MM.1S (cell line): Measurements from ENCODE around the gene HDAC10.

Experiments
- DNase-seq: peaks from one replicate; pipeline ENCODE4 v3.0.0-alpha.2; 2015
- H2AFZ ChIP-seq: fragments of 300-600 bp; sonication (generic); 2 replicates; pipeline ENCODE4 v1.6.0; 2016; ENCODE audit warnings: antibody characterized with exemption, low read length
- H3F3A ChIP-seq: fragments of 300-600 bp; sonication (generic); 2 replicates; pipeline ENCODE4 v1.6.1; 2016; ENCODE audit warnings: mild to moderate bottlenecking, antibody characterized with exemption, low read length, moderate library complexity, mixed read lengths; ENCODE audit not compliant: insufficient read depth
- H3K27ac ChIP-seq: fragments of 300-600 bp; sonication (generic); 2 replicates; pipeline ENCODE4 v1.5.1; 2016; ENCODE audit warnings: mild to moderate bottlenecking, low read length
- H3K27me3 ChIP-seq: fragments of 300-600 bp; sonication (generic); replicated peaks from 2 replicates; pipeline ENCODE4 v1.6.0; 2016; ENCODE audit warnings: low read length; ENCODE audit not compliant: insufficient read depth
- H3K36me3 ChIP-seq: fragments of 300-600 bp; sonication (generic); replicated peaks from 2 replicates; pipeline ENCODE4 v1.6.1; 2016; ENCODE audit warnings: mild to moderate bottlenecking, low read length, mixed read lengths; ENCODE audit not compliant: insufficient read depth
- H3K4me1 ChIP-seq: fragments of 300-600 bp; sonication (generic); 2 replicates; pipeline ENCODE4 v1.6.1; 2016; ENCODE audit warnings: low read length, mixed read lengths
- H3K4me2 ChIP-seq: fragments of 300-600 bp; sonication (generic); 2 replicates; pipeline ENCODE4 v1.6.0; 2016; ENCODE audit warnings: low read depth, low read length
- H3K4me3 ChIP-seq: fragments of 300-600 bp; sonication (generic); 2 replicates; pipeline ENCODE4 v1.5.1; 2016; ENCODE audit warnings: low read length, mixed read lengths
- H3K79me2 ChIP-seq: fragments of 300-600 bp; sonication (generic); 2 replicates; pipeline ENCODE4 v1.6.1; 2016; ENCODE audit warnings: mixed run types, low read length, mixed read lengths
- H3K9ac ChIP-seq: fragments of 300-600 bp; sonication (generic); 2 replicates; pipeline ENCODE4 v1.6.1; 2016; ENCODE audit warnings: low read length, mixed read lengths
- H3K9me2 ChIP-seq: fragments of 300-600 bp; sonication (generic); replicated peaks from 2 replicates; pipeline ENCODE4 v1.6.1; 2016; ENCODE audit warnings: mild to moderate bottlenecking, low read length, mixed read lengths; ENCODE audit not compliant: insufficient read depth
- H3K9me3 ChIP-seq: fragments of 300-600 bp; sonication (generic); replicated peaks from 2 replicates; pipeline ENCODE4 v1.6.1; 2016; ENCODE audit warnings: mild to moderate bottlenecking, low read length, mixed read lengths; ENCODE audit not compliant: insufficient read depth
- H4K20me1 ChIP-seq: fragments of 300-600 bp; sonication (generic); 2 replicates; pipeline ENCODE4 v1.6.1; 2016; ENCODE audit warnings: mild to moderate bottlenecking, low read length, moderate library complexity, mixed read lengths; ENCODE audit not compliant: insufficient read depth
- CTCF ChIP-seq: fragments of 300-600 bp; sonication (generic); IDR thresholded peaks from 2 replicates; pipeline ENCODE4 v1.5.1; 2016; ENCODE audit warnings: antibody characterized with exemption, low read length, mixed read lengths
- EZH2 ChIP-seq: fragments of 300-600 bp; sonication (generic); optimal IDR thresholded peaks from 2 replicates; pipeline ENCODE3; 2017; ENCODE audit warnings: low read depth, mild to moderate bottlenecking, antibody characterized with exemption, low read length, mixed read lengths
- EZH2phosphoT487 ChIP-seq: fragments of 300-600 bp; sonication (generic); IDR thresholded peaks from 2 replicates; pipeline ENCODE4 v1.6.1; 2018; ENCODE audit warnings: antibody characterized with exemption, low read length

HDAC10 gene

GRCh38 chr22:50215297-50216054 is 35.6 kb downstream of the HDAC10 start:
- no peak for TF ChIP-seq EZH2
- no peak for TF ChIP-seq EZH2phosphoT487
- TF ChIP-seq CTCF, result no peak
- Histone ChIP-seq H3K4me3 (no peak overlapping the region), H3K36me3 (no peaks in the 10 kb centered on the region; the same call in 1 of the 2 replicates)

GRCh38 chr22:50213263-50213662 is 37.8 kb downstream of the HDAC10 start:
- H3K27ac ChIP-seq, result no peak overlapping the region
- H3K4me3 ChIP-seq, result no peak overlapping the region
- no peaks in the 10 kb centered on the region for H3K27me3 ChIP-seq
- TF ChIP-seq EZH2phosphoT487, result no peak
- no peak for TF ChIP-seq CTCF
- TF ChIP-seq EZH2, result no peak
- H3K9me3 ChIP-seq, result no peaks in the 10 kb centered on the region
- H3F3A ChIP-seq, result no peaks in the 10 kb centered on the region
- H3K4me1 ChIP-seq, result no peaks in the 10 kb centered on the region
- no peak overlapping the region for H3K9ac ChIP-seq
- H3K36me3 ChIP-seq, result no peaks in the 10 kb centered on the region; the same call in 1 of the 2 replicates
- peaks cover 20% of the 10 kb centered on the region for H3K79me2 ChIP-seq
- no peak for DNase-seq
- H4K20me1 ChIP-seq, result no peaks in the 10 kb centered on the region
- no peak overlapping the region for H2AFZ ChIP-seq
- no peak overlapping the region for H3K4me2 ChIP-seq
- H3K9me2 ChIP-seq, result no peaks in the 10 kb centered on the region

More at GRCh38 chr22:50215297-50216054, 35.6 kb downstream of the HDAC10 start:
- no peak overlapping the region for H3K9ac ChIP-seq
- H3F3A ChIP-seq, result no peaks in the 10 kb centered on the region
- no peak overlapping the region for H3K4me2 ChIP-seq
- no peaks in the 10 kb centered on the region for H4K20me1 ChIP-seq
- H3K9me2 ChIP-seq, result no peaks in the 10 kb centered on the region
- H3K4me1 ChIP-seq, result no peaks in the 10 kb centered on the region
- H3K79me2 ChIP-seq, result peaks cover 20% of the 10 kb centered on the region
- no peak for DNase-seq
- H3K27me3 ChIP-seq, result no peaks in the 10 kb centered on the region
- no peaks in the 10 kb centered on the region for H3K9me3 ChIP-seq
- no peak overlapping the region for H3K27ac ChIP-seq
- H2AFZ ChIP-seq, result no peak overlapping the region

GRCh38 chr22:50211147-50211546 is 39.9 kb downstream of the HDAC10 start:
- Histone ChIP-seq H3K27me3 (no peaks in the 10 kb centered on the region), H3K9ac (no peak overlapping the region), H3K9me2 (no peaks in the 10 kb centered on the region), H3K4me1 (no peaks in the 10 kb centered on the region), H3K36me3 (no peaks in the 10 kb centered on the region; the same call in 1 of the 2 replicates), H3K79me2 (peaks cover 20% of the 10 kb centered on the region), H3F3A (no peaks in the 10 kb centered on the region), H2AFZ (no peak overlapping the region), H3K27ac (no peak overlapping the region), H3K4me3 (no peak overlapping the region), H4K20me1 (no peaks in the 10 kb centered on the region), H3K9me3 (no peaks in the 10 kb centered on the region), H3K4me2 (no peak overlapping the region)
- TF ChIP-seq EZH2 (no peak), CTCF (no peak), EZH2phosphoT487 (no peak)
- no peak for DNase-seq
